ENCODE measurements around the gene SCFD1. TPM values are rescaled to one million over a fixed set of nuclear protein-coding genes. Genes with fewer than 3 reads are reported as not detected.
"Not testable (repeated sequence)": the region's sequence is repeated elsewhere in the genome, so short reads cannot be mapped to it uniquely, and the experiment has no call there.

Gene SCFD1
- total RNA-seq, 5 donors from 2014 or later (not counting 1 experiment from before 2014, with no cell fraction given): 49.8 to 105 (median 57.3) TPM

GRCh38 chr14:30623412-30624131 lies 1.5 kb downstream of the SCFD1 start:
- Histone ChIP-seq H3K4me1 (ENCODE audit: control insufficient read depth in 1 of 2, extremely low read depth in 1 of 2, insufficient read depth in 2 of 2, low read length in 2 of 2) (peaks cover 15 to 27% of the 10 kb centered on the region in 2 experiments), H3K9me3 (no peaks in the 10 kb centered on the region), H3K27ac (ENCODE audit: low read length) (no peak overlapping the region), H3K36me3 (ENCODE audit: control insufficient read depth in 2 of 2, extremely low read depth in 1 of 2, insufficient read depth in 1 of 2, low read length in 1 of 2) (peaks cover 0 to 2% of the 10 kb centered on the region in 2 donors), H3K4me3 (ENCODE audit: control insufficient read depth in 1 of 2, extremely low read depth in 1 of 2, low read length in 1 of 2) (no peak overlapping the region), H3K27me3 (replicated peaks in 1 of 2; ENCODE audit: control insufficient read depth in 2 of 2, extremely low read depth in 1 of 2, insufficient read depth in 2 of 2, low read length in 1 of 2) (no peaks in the 10 kb centered on the region)
- ATAC-seq (replicated peaks in 1 of 4) (no peak), DNase-seq (no peak)
- no peaks in the 10 kb centered on the region for H3K27me3 Mint-ChIP-seq
- H3K36me3 Mint-ChIP-seq: peaks cover 16% of the 10 kb centered on the region
- ChIA-PET CTCF (interaction anchor here (0.5 to 1.1 kb wide), 3 partner anchors 28 to 796 kb away, joined by 3 to 4 read pairs (median 3); no protein-coding TSS in a partner anchor), POLR2A (interaction anchor here (0.5 to 0.6 kb wide), 2 partner anchors 406 to 412 kb away, joined by 3 to 6 read pairs; no protein-coding TSS in a partner anchor)
- no peak overlapping the region for H3K27ac Mint-ChIP-seq
- peak overlapping the region; percentile 89 to 97 (median 93) for H3K4me3 Mint-ChIP-seq
- no CpG with 5 or more reads among the region's 7 CpGs for WGBS (ENCODE audit: insufficient coverage)
- H3K9me3 Mint-ChIP-seq: no peaks in the 10 kb centered on the region
- peaks cover 38 to 54% (median 54%) of the 10 kb centered on the region in 3 donors for H3K4me1 Mint-ChIP-seq

GRCh38 chr14:30624132-30624423 lies 2.0 kb downstream of the SCFD1 start:
- no peaks in the 10 kb centered on the region for H3K27me3 Mint-ChIP-seq
- ChIA-PET POLR2A (interaction anchor here in 1 of 2 donors (0.5 kb wide), 1 partner anchor 411 kb away, joined by 6 read pairs; no protein-coding TSS in a partner anchor), CTCF (interaction anchor here in 1 of 2 donors (0.5 kb wide), 1 partner anchor 27 kb away, joined by 4 read pairs; no protein-coding TSS in a partner anchor)
- H3K4me1 Mint-ChIP-seq: peaks cover 42 to 58% (median 57%) of the 10 kb centered on the region in 3 donors
- H3K4me1 ChIP-seq (ENCODE audit: control insufficient read depth in 1 of 2, extremely low read depth in 1 of 2, insufficient read depth in 2 of 2, low read length in 2 of 2): peaks cover 15 to 27% of the 10 kb centered on the region in 2 experiments
- H3K9me3 Mint-ChIP-seq: no peaks in the 10 kb centered on the region
- H3K4me3 Mint-ChIP-seq: peak overlapping the region; percentile 8 to 89 (median 66)
- H3K9me3 ChIP-seq: no peaks in the 10 kb centered on the region
- H3K27me3 ChIP-seq (replicated peaks in 1 of 2; ENCODE audit: control insufficient read depth in 2 of 2, extremely low read depth in 1 of 2, insufficient read depth in 2 of 2, low read length in 1 of 2): no peaks in the 10 kb centered on the region
- H3K27ac Mint-ChIP-seq: no peak overlapping the region
- no peak for DNase-seq
- H3K27ac ChIP-seq (ENCODE audit: low read length): no peak overlapping the region
- peaks cover 0 to 2% of the 10 kb centered on the region in 2 donors for H3K36me3 ChIP-seq (ENCODE audit: control insufficient read depth in 2 of 2, extremely low read depth in 1 of 2, insufficient read depth in 1 of 2, low read length in 1 of 2)
- no peak for ATAC-seq (replicated peaks in 1 of 4)
- peaks cover 16% of the 10 kb centered on the region for H3K36me3 Mint-ChIP-seq
- H3K4me3 ChIP-seq (ENCODE audit: control insufficient read depth in 1 of 2, extremely low read depth in 1 of 2, low read length in 1 of 2): no peak overlapping the region
- 100% methylated on average over 1 of the region's 5 CpGs for WGBS (ENCODE audit: insufficient coverage)

- Mint-ChIP-seq H3K27me3 (no peaks in the 10 kb centered on the region), H3K4me1 (peaks cover 48 to 55% (median 53%) of the 10 kb centered on the region in 3 donors), H3K4me3 (no peak overlapping the region), H3K27ac (no peak overlapping the region), H3K9me3 (no peaks in the 10 kb centered on the region), H3K36me3 (peaks cover 16% of the 10 kb centered on the region)
- Histone ChIP-seq H3K36me3 (ENCODE audit: control insufficient read depth in 2 of 2, extremely low read depth in 1 of 2, insufficient read depth in 1 of 2, low read length in 1 of 2) (peaks cover 0 to 3% of the 10 kb centered on the region in 2 donors), H3K27me3 (replicated peaks in 1 of 2; ENCODE audit: control insufficient read depth in 2 of 2, extremely low read depth in 1 of 2, insufficient read depth in 2 of 2, low read length in 1 of 2) (no peaks in the 10 kb centered on the region), H3K4me3 (ENCODE audit: control insufficient read depth in 1 of 2, extremely low read depth in 1 of 2, low read length in 1 of 2) (no peak overlapping the region), H3K9me3 (no peaks in the 10 kb centered on the region), H3K27ac (ENCODE audit: low read length) (no peak overlapping the region), H3K4me1 (ENCODE audit: control insufficient read depth in 1 of 2, extremely low read depth in 1 of 2, insufficient read depth in 2 of 2, low read length in 2 of 2) (peaks cover 15 to 27% of the 10 kb centered on the region in 2 experiments)
- CTCF ChIA-PET: interaction anchor here in 1 of 2 donors (0.6 kb wide), 1 partner anchor 229 kb away, joined by 3 read pairs; no protein-coding TSS in a partner anchor
- no peak for DNase-seq
- POLR2A ChIA-PET: no interaction called here
- ATAC-seq (replicated peaks in 1 of 4): no peak
- 100% methylated on average over 1 of the region's 3 CpGs for WGBS (ENCODE audit: insufficient coverage)
Observed at GRCh38 chr14:30625533-30625932, 3.4 kb downstream of the SCFD1 start.

- peaks cover 0 to 23% of the 10 kb centered on the region in 2 donors for H3K36me3 ChIP-seq (ENCODE audit: control insufficient read depth in 2 of 2, extremely low read depth in 1 of 2, insufficient read depth in 1 of 2, low read length in 1 of 2)
- POLR2A ChIA-PET: interaction anchor here in 1 of 2 donors (0.6 kb wide), 1 partner anchor 790 kb away, joined by 7 read pairs; no protein-coding TSS in a partner anchor
- H3K27ac Mint-ChIP-seq; DNase-seq; CTCF ChIA-PET; H3K9me3 Mint-ChIP-seq; H3K27ac ChIP-seq (ENCODE audit: low read length); ATAC-seq (replicated peaks in 1 of 4); H3K27me3 ChIP-seq (replicated peaks in 1 of 2; ENCODE audit: control insufficient read depth in 2 of 2, extremely low read depth in 1 of 2, insufficient read depth in 2 of 2, low read length in 1 of 2); H3K4me3 Mint-ChIP-seq; H3K9me3 ChIP-seq; H3K4me3 ChIP-seq (ENCODE audit: control insufficient read depth in 1 of 2, extremely low read depth in 1 of 2, low read length in 1 of 2); H3K27me3 Mint-ChIP-seq: not testable (repeated sequence)
- H3K4me1 ChIP-seq (ENCODE audit: control insufficient read depth in 1 of 2, extremely low read depth in 1 of 2, insufficient read depth in 2 of 2, low read length in 2 of 2): peaks cover 3 to 11% of the 10 kb centered on the region in 2 experiments
- WGBS (ENCODE audit: insufficient coverage): 100% methylated on average over 2 of the region's 8 CpGs
- peaks cover 18% of the 10 kb centered on the region for H3K36me3 Mint-ChIP-seq
- H3K4me1 Mint-ChIP-seq: peaks cover 33 to 42% (median 41%) of the 10 kb centered on the region in 3 donors
Observed at GRCh38 chr14:30629432-30629831, 7.3 kb downstream of the SCFD1 start.

- peaks cover 0 to 31% of the 10 kb centered on the region in 2 donors for H3K36me3 ChIP-seq (ENCODE audit: control insufficient read depth in 2 of 2, extremely low read depth in 1 of 2, insufficient read depth in 1 of 2, low read length in 1 of 2)
Observed at GRCh38 chr14:30630248-30630647, 8.1 kb downstream of the SCFD1 start.

GRCh38 chr14:30632730-30633129 lies 10.6 kb downstream of the SCFD1 start:
- ChIA-PET CTCF (interaction anchor here in 1 of 2 donors (0.5 to 1.0 kb wide), 2 partner anchors 22 to 902 kb away, joined by 3 to 4 read pairs; no protein-coding TSS in a partner anchor), POLR2A (no interaction called here)
- H3K9me3 Mint-ChIP-seq: no peaks in the 10 kb centered on the region

More at GRCh38 chr14:30630248-30630647, 8.1 kb downstream of the SCFD1 start:
- no peaks in the 10 kb centered on the region for H3K9me3 Mint-ChIP-seq
- H3K36me3 Mint-ChIP-seq: peaks cover 18% of the 10 kb centered on the region
- no peak overlapping the region for H3K4me3 ChIP-seq (ENCODE audit: control insufficient read depth in 1 of 2, extremely low read depth in 1 of 2, low read length in 1 of 2)
- CTCF ChIA-PET: interaction anchor here in 1 of 2 donors (1.6 kb wide), 1 partner anchor 8 kb away, joined by 3 read pairs; the partner anchor contains the start of gene SCFD1
- peaks cover 0 to 11% of the 10 kb centered on the region in 2 experiments for H3K4me1 ChIP-seq (ENCODE audit: control insufficient read depth in 1 of 2, extremely low read depth in 1 of 2, insufficient read depth in 2 of 2, low read length in 2 of 2)
- ATAC-seq (replicated peaks in 1 of 4): no peak
- H3K9me3 ChIP-seq: no peaks in the 10 kb centered on the region
- H3K4me1 Mint-ChIP-seq: peaks cover 25 to 36% (median 34%) of the 10 kb centered on the region in 3 donors
- DNase-seq: no peak
- no peak overlapping the region for H3K4me3 Mint-ChIP-seq
- H3K27me3 Mint-ChIP-seq: no peaks in the 10 kb centered on the region
- H3K27me3 ChIP-seq (replicated peaks in 1 of 2; ENCODE audit: control insufficient read depth in 2 of 2, extremely low read depth in 1 of 2, insufficient read depth in 2 of 2, low read length in 1 of 2): no peaks in the 10 kb centered on the region
- no peak overlapping the region for H3K27ac ChIP-seq (ENCODE audit: low read length)
- H3K27ac Mint-ChIP-seq: no peak overlapping the region
- POLR2A ChIA-PET: no interaction called here

More at GRCh38 chr14:30632730-30633129, 10.6 kb downstream of the SCFD1 start:
- Histone ChIP-seq H3K27ac (ENCODE audit: low read length) (no peak overlapping the region), H3K9me3 (no peaks in the 10 kb centered on the region), H3K36me3 (ENCODE audit: control insufficient read depth in 2 of 2, extremely low read depth in 1 of 2, insufficient read depth in 1 of 2, low read length in 1 of 2) (peaks cover 0 to 35% of the 10 kb centered on the region in 2 donors), H3K4me1 (ENCODE audit: control insufficient read depth in 1 of 2, extremely low read depth in 1 of 2, insufficient read depth in 2 of 2, low read length in 2 of 2) (peaks cover 0 to 3% of the 10 kb centered on the region in 2 experiments), H3K4me3 (ENCODE audit: control insufficient read depth in 1 of 2, extremely low read depth in 1 of 2, low read length in 1 of 2) (no peak overlapping the region), H3K27me3 (replicated peaks in 1 of 2; ENCODE audit: control insufficient read depth in 2 of 2, extremely low read depth in 1 of 2, insufficient read depth in 2 of 2, low read length in 1 of 2) (no peaks in the 10 kb centered on the region)
- Mint-ChIP-seq H3K36me3 (peaks cover 40% of the 10 kb centered on the region), H3K4me1 (peaks cover 21 to 25% (median 24%) of the 10 kb centered on the region in 3 donors), H3K4me3 (no peak overlapping the region), H3K27ac (no peak overlapping the region), H3K27me3 (no peaks in the 10 kb centered on the region)
- ATAC-seq (replicated peaks in 1 of 4) (no peak), DNase-seq (no peak)
- no CpG with 5 or more reads among the region's 1 CpG for WGBS (ENCODE audit: insufficient coverage)

Data from T-cell (primary cell).